Naive thymus-derived CD8-positive, alpha-beta T cell (primary cell): ENCODE results near the gene IFI44. TPM values are rescaled to one million over a fixed set of nuclear protein-coding genes. Genes with fewer than 3 reads are reported as not detected.

Experiments used
- ATAC-seq, 2 donors: fragments of 150-1000 bp; cut with Tn5 transposase in 1 of 2; sonication (Bioruptor Pico), chemical (Tn5 transposase) in 1 of 2; 1 replicate in 1 of 2; 2 replicates in 1 of 2; pipeline ENCODE4 v1.10.0; 2021; ENCODE audit warnings: mild to moderate bottlenecking in 2 of 2, moderate library complexity in 2 of 2
- POLR2A ChIA-PET: fragments of 350-600 bp; sonication (Branson Sonifier 250); formaldehyde crosslinking; loops from one replicate; lab custom pipeline; 2021; ENCODE audit warnings: antibody characterized with exemption; lab: Charles Lee
- DNase-seq, 10 donors: peaks; one replicate each; pipeline versions ENCODE4 v3.0.0 to v3.0.0-alpha.2; 2020 to 2022
- H3K27ac Mint-ChIP-seq, 10 donors: one replicate each; pipeline ENCODE4 v1.8.0; 2020 to 2022; ENCODE audit warnings: mild to moderate bottlenecking in 10 of 10, mixed read lengths in 10 of 10, moderate library complexity in 4 of 10, inconsistent platforms in 1 of 10
- H3K27me3 Mint-ChIP-seq, 5 donors: one replicate each; pipeline ENCODE4 v1.8.0; 2021 to 2022; ENCODE audit warnings: mixed read lengths in 5 of 5
- H3K36me3 Mint-ChIP-seq, 3 donors: one replicate each; pipeline ENCODE4 v1.8.0; 2020 to 2022; ENCODE audit warnings: mixed read lengths in 3 of 3, mild to moderate bottlenecking in 2 of 3, inconsistent platforms in 1 of 3
- H3K4me1 Mint-ChIP-seq, 4 donors: one replicate each; pipeline ENCODE4 v1.8.0; 2021 to 2022; ENCODE audit warnings: mixed read lengths in 4 of 4
- H3K4me3 Mint-ChIP-seq, 10 donors: one replicate each; pipeline ENCODE4 v1.8.0; 2020 to 2022; ENCODE audit warnings: mild to moderate bottlenecking in 10 of 10, mixed read lengths in 10 of 10, moderate library complexity in 6 of 10, inconsistent platforms in 1 of 10
- H3K9me3 Mint-ChIP-seq, 9 donors: one replicate each; pipeline ENCODE4 v1.8.0; 2020 to 2022; ENCODE audit warnings: mixed read lengths in 9 of 9, mild to moderate bottlenecking in 3 of 9, inconsistent platforms in 1 of 9, moderate library complexity in 1 of 9
- polyA plus RNA-seq, 3 donors: library from polyadenylated mRNA; unstranded; fragments of 300-500 nt; fragmentation: Illumina TruSeq; gene quantifications; one replicate each; pipeline ENCODE4 v1.2.3, GENCODE V29; 2021
- total RNA-seq, 8 experiments: library from RNA in 2 of 8; stranded (reverse) in 2 of 8; gene quantifications; one replicate each; pipeline ENCODE4 v1.2.3 and lab custom pipeline; 2021 to 2026

Gene IFI44
- 10 to 100 TPM; 26.3 to 27.9 TPM for total RNA-seq
- 10 to 100 TPM in 1 of 3 donors, 1 to 10 TPM in 2; 6.9 to 13.9 (median 8.9) TPM for polyA plus RNA-seq
- 11.7 to 34.7 (median 26.0) reads per million in 6 experiments for total RNA-seq (lab: John Stamatoyannopoulos, UW)

GRCh38 chr1:78649628-78650027, at the start of gene IFI44:
Gene IFI44 (plus strand): TSS chr1:78649831. CDS start chr1:78650196, 365 bp downstream.
- peak; percentile 87 to 88 for ATAC-seq
- DNase-seq: peak; percentile 48 to 87 (median 72)
- no peaks in the 10 kb centered on the region for H3K27me3 Mint-ChIP-seq
- H3K36me3 Mint-ChIP-seq: peaks cover 6 to 12% (median 6%) of the 10 kb centered on the region in 3 donors
- H3K27ac Mint-ChIP-seq: peak within 1 kb of the TSS; percentile 80 to 96 (median 94)
- peaks cover 36 to 79% (median 71%) of the 10 kb centered on the region in 4 donors for H3K4me1 Mint-ChIP-seq
- peaks cover 0 to 12% (median 5%) of the 10 kb centered on the region in 9 donors for H3K9me3 Mint-ChIP-seq
- POLR2A ChIA-PET: interaction anchor here (1.1 kb wide), 1 partner anchor 671 kb away, joined by 5 read pairs; the partner anchor contains the start of gene FUBP1
- peak within 1 kb of the TSS; percentile 88 to 98 (median 92) for H3K4me3 Mint-ChIP-seq

- POLR2A ChIA-PET: no interaction called here
These were observed 48.6 kb upstream of the IFI44 start for GRCh38 chr1:78601068-78601467.

GRCh38 chr1:78603206-78603605, 46.4 kb upstream of the IFI44 start:
- ATAC-seq (no peak), DNase-seq (no peak)
- no peaks in the 10 kb centered on the region for H3K9me3 Mint-ChIP-seq
- H3K4me1 Mint-ChIP-seq: no peaks in the 10 kb centered on the region
- H3K36me3 Mint-ChIP-seq: no peaks in the 10 kb centered on the region
- H3K27me3 Mint-ChIP-seq: no peaks in the 10 kb centered on the region
- no peak overlapping the region for H3K4me3 Mint-ChIP-seq
- POLR2A ChIA-PET: no interaction called here
- H3K27ac Mint-ChIP-seq: no peak overlapping the region

More at GRCh38 chr1:78601068-78601467, 48.6 kb upstream of the IFI44 start:
- Mint-ChIP-seq H3K27ac (no peak overlapping the region), H3K27me3 (no peaks in the 10 kb centered on the region), H3K9me3 (no peaks in the 10 kb centered on the region), H3K4me3 (no peak overlapping the region), H3K4me1 (no peaks in the 10 kb centered on the region), H3K36me3 (no peaks in the 10 kb centered on the region)
- DNase-seq: no peak
- ATAC-seq: no peak

DNA sequence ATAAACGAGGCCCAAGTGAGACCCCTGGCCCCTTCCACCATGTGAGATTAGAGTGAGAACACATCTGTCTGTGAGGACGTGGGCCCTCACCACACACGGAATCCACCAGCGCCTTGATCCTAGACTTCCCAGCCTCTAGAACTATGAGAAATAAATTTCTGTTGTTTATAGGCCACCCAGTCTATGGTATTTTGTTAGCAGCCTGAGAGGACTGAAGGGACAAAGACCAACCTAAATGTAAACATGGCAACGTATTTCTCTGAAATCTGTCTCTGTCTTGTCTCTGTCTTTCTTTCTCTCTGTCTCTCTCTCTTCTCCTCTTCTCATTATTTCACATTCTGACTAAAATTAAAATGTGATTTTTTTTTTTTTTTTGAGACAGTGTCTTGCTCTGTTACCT, 45.0 kb upstream of the IFI44 start:
- DNase-seq (no peak), ATAC-seq (no peak)
- Mint-ChIP-seq H3K4me1 (no peaks in the 10 kb centered on the region), H3K36me3 (no peaks in the 10 kb centered on the region), H3K9me3 (no peaks in the 10 kb centered on the region), H3K27ac (no peak overlapping the region), H3K27me3 (no peaks in the 10 kb centered on the region), H3K4me3 (no peak overlapping the region)
- POLR2A ChIA-PET: no interaction called here

- ATAC-seq: no peak
- POLR2A ChIA-PET: no interaction called here
These were observed 43.4 kb upstream of the IFI44 start for GRCh38 chr1:78606274-78606673.

GRCh38 chr1:78607334-78607927, 42.2 kb upstream of the IFI44 start:
- ATAC-seq (no peak), DNase-seq (no peak)
- Mint-ChIP-seq H3K27me3 (no peaks in the 10 kb centered on the region), H3K9me3 (no peaks in the 10 kb centered on the region), H3K4me3 (no peak overlapping the region), H3K36me3 (no peaks in the 10 kb centered on the region), H3K4me1 (no peaks in the 10 kb centered on the region), H3K27ac (no peak overlapping the region)
- POLR2A ChIA-PET: no interaction called here

More at GRCh38 chr1:78606274-78606673, 43.4 kb upstream of the IFI44 start:
- no peaks in the 10 kb centered on the region for H3K4me1 Mint-ChIP-seq
- no peak overlapping the region for H3K4me3 Mint-ChIP-seq
- H3K27me3 Mint-ChIP-seq: no peaks in the 10 kb centered on the region
- H3K27ac Mint-ChIP-seq: peak overlapping the region in 1 of 10 donors; percentile 68
- no peak for DNase-seq
- no peaks in the 10 kb centered on the region for H3K9me3 Mint-ChIP-seq
- no peaks in the 10 kb centered on the region for H3K36me3 Mint-ChIP-seq

GRCh38 chr1:78607944-78608343, 41.7 kb upstream of the IFI44 start:
- Mint-ChIP-seq H3K4me3 (no peak overlapping the region), H3K36me3 (no peaks in the 10 kb centered on the region), H3K9me3 (no peaks in the 10 kb centered on the region), H3K27me3 (no peaks in the 10 kb centered on the region), H3K4me1 (no peaks in the 10 kb centered on the region), H3K27ac (peak overlapping the region in 1 of 10 donors; percentile 53)
- no peak for ATAC-seq
- no peak for DNase-seq
- POLR2A ChIA-PET: no interaction called here

DNA sequence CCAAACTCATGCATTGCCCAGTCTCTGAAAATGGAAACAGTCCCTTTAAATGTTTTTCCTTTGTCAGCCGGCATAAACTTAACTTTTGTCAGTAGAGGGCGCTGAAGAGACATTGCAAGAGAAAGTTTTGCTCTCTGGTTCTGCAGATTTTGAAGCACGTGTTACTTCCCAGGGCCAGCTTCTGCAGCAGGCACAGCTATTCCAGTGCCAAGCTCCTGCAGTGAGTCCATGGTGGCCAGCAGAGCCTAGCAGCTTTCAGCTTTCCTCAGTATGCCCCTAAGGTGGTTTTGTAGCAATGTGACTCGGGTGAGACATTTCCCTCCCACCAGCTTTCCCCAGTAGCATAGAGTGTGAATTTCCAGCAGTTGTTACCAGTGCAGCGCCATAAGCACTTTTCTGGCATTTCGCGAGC, 32.0 kb upstream of the IFI44 start:
- Mint-ChIP-seq H3K36me3 (peaks cover 0 to 3% (median 0%) of the 10 kb centered on the region in 3 donors), H3K27ac (peak overlapping the region in 8 of 10 donors; percentile 7 to 94 (median 28)), H3K4me3 (peak overlapping the region in 4 of 10 donors; percentile 4 to 21 (median 20)), H3K27me3 (no peaks in the 10 kb centered on the region), H3K9me3 (no peaks in the 10 kb centered on the region), H3K4me1 (peaks cover 15 to 40% (median 37%) of the 10 kb centered on the region in 4 donors)
- DNase-seq: peak; percentile 13 to 81 (median 58)
- ATAC-seq: peak; percentile 69 to 70
- POLR2A ChIA-PET: no interaction called here

GRCh38 chr1:78619032-78619431, 30.6 kb upstream of the IFI44 start:
- Mint-ChIP-seq H3K9me3 (no peaks in the 10 kb centered on the region), H3K27ac (peak overlapping the region in 9 of 10 donors; percentile 72 to 100 (median 90)), H3K4me1 (peaks cover 15 to 53% (median 51%) of the 10 kb centered on the region in 4 donors), H3K27me3 (no peaks in the 10 kb centered on the region), H3K36me3 (peaks cover 0 to 10% (median 0%) of the 10 kb centered on the region in 3 donors), H3K4me3 (peak overlapping the region in 8 of 10 donors; percentile 25 to 100 (median 76))
- ATAC-seq (no peak), DNase-seq (no peak)
- POLR2A ChIA-PET: interaction anchor here (0.7 kb wide), 1 partner anchor 25 kb away, joined by 3 read pairs; no protein-coding TSS in a partner anchor

- peaks cover 0 to 14% (median 0%) of the 10 kb centered on the region in 3 donors for H3K36me3 Mint-ChIP-seq
- POLR2A ChIA-PET: interaction anchor here (0.7 to 1.1 kb wide), 2 partner anchors 25 to 26 kb away, joined by 3 to 5 read pairs; no protein-coding TSS in a partner anchor
- DNase-seq: peak in 2 of 10 donors; percentile 11 to 22
- peak overlapping the region; percentile 72 to 100 (median 89) for H3K27ac Mint-ChIP-seq
- H3K4me1 Mint-ChIP-seq: peaks cover 18 to 57% (median 54%) of the 10 kb centered on the region in 4 donors
- H3K9me3 Mint-ChIP-seq: no peaks in the 10 kb centered on the region
- peak overlapping the region; percentile 25 to 100 (median 76) for H3K4me3 Mint-ChIP-seq
- no peaks in the 10 kb centered on the region for H3K27me3 Mint-ChIP-seq
- peak; percentile 7 to 32 for ATAC-seq
These were observed 30.2 kb upstream of the IFI44 start for GRCh38 chr1:78619446-78619802.

GRCh38 chr1:78619803-78620579, 29.6 kb upstream of the IFI44 start, which contains the start of gene IFI44L:
Gene IFI44L (plus strand): TSS chr1:78620448. CDS start chr1:78627916, 7,468 bp downstream.
- Mint-ChIP-seq H3K36me3 (peaks cover 0 to 20% (median 0%) of the 10 kb centered on the region in 3 donors), H3K27me3 (no peaks in the 10 kb centered on the region), H3K9me3 (no peaks in the 10 kb centered on the region), H3K27ac (peak within 1 kb of the TSS; percentile 73 to 100 (median 89)), H3K4me1 (peaks cover 24 to 62% (median 60%) of the 10 kb centered on the region in 4 donors), H3K4me3 (peak within 1 kb of the TSS; percentile 68 to 100 (median 77))
- POLR2A ChIA-PET: interaction anchor here (1.1 kb wide), 1 partner anchor 25 kb away, joined by 5 read pairs; no protein-coding TSS in a partner anchor
- ATAC-seq (peak; percentile 42 to 59), DNase-seq (peak; percentile 30 to 77 (median 56))

- Mint-ChIP-seq H3K9me3 (no peaks in the 10 kb centered on the region), H3K4me3 (peak overlapping the region; percentile 68 to 100 (median 77)), H3K36me3 (peaks cover 0 to 21% (median 0%) of the 10 kb centered on the region in 3 donors), H3K27ac (peak overlapping the region; percentile 73 to 100 (median 89)), H3K27me3 (no peaks in the 10 kb centered on the region), H3K4me1 (peaks cover 24 to 68% (median 62%) of the 10 kb centered on the region in 4 donors)
- no peak for ATAC-seq
- DNase-seq: no peak
- POLR2A ChIA-PET: no interaction called here
These were observed 29.0 kb upstream of the IFI44 start for GRCh38 chr1:78620666-78621065.
